ENCODE data around the gene ADRA2A. TPM values are rescaled to one million over a fixed set of nuclear protein-coding genes. Genes with fewer than 3 reads are reported as not detected.

Gene ADRA2A
- polyA plus RNA-seq, 3 donors = 3.9 to 99.6 (median 10.6) TPM

DNA sequence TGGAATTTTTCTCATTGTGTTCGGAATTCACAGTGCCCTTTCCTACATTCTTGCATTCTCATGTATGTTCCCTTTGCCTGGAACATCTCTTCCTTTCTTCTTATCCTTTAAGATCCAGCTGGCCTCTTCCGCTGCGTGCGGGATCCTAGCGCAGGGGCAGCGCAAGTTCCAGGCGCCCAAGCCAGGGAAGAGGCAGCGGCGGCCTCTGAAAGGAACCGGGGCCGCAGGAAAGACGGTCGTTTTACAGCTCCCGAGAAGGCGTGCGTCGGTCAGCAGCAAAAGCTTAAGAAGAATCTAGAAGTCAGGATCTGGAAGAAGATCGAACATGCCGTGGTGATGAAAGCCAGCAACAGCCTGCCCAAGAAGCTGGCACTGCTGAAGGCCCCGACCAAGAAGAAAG, 28.0 kb downstream of the ADRA2A start:
- no peak overlapping the region for H3K27ac ChIP-seq (ENCODE audit: low read depth, low read length)
- 95 to 97% (median 97%) methylated on average over 20 of the region's 20 CpGs for WGBS, 3 donors

GRCh38 chr10:111106081-111106480, 29.3 kb downstream of the ADRA2A start:
- no peak overlapping the region for H3K27ac ChIP-seq (ENCODE audit: low read depth, low read length)
- WGBS, 3 donors = 91 to 98% (median 94%) methylated on average over 8 of the region's 8 CpGs

DNA sequence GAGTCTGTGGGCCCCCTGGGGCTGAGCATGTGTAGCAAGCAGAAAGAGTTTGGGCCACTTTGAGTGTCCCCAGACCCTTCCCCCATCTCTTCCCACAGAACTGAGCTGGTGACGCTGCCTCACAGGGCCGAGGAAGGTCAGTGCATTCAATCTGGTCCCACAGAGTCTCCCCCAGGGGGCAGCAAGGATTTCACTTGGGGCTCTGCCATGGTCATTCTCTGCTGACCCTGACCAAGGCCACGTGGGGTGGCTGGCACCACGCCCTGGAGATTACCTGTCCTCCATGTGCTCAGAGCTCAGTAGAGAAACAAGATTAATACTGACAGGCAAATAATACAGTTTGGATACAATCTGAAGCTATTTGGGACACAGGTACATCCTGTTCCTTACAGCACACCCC, 30.2 kb downstream of the ADRA2A start:
- WGBS, 3 donors = 32 to 81% (median 80%) methylated on average over 4 of the region's 4 CpGs
- no peak overlapping the region for H3K27ac ChIP-seq (ENCODE audit: low read depth, low read length)

- 66 to 88% (median 84%) methylated on average over 4 of the region's 4 CpGs for WGBS, 3 donors
- no peak overlapping the region for H3K27ac ChIP-seq (ENCODE audit: low read depth, low read length)
Measured at GRCh38 chr10:111107846-111108245, 31.0 kb downstream of the ADRA2A start.

- WGBS, 3 donors = 93 to 94% (median 93%) methylated on average over 6 of the region's 6 CpGs
- H3K27ac ChIP-seq (ENCODE audit: low read depth, low read length) = no peak overlapping the region
Measured at GRCh38 chr10:111108441-111108840, 31.6 kb downstream of the ADRA2A start.

DNA sequence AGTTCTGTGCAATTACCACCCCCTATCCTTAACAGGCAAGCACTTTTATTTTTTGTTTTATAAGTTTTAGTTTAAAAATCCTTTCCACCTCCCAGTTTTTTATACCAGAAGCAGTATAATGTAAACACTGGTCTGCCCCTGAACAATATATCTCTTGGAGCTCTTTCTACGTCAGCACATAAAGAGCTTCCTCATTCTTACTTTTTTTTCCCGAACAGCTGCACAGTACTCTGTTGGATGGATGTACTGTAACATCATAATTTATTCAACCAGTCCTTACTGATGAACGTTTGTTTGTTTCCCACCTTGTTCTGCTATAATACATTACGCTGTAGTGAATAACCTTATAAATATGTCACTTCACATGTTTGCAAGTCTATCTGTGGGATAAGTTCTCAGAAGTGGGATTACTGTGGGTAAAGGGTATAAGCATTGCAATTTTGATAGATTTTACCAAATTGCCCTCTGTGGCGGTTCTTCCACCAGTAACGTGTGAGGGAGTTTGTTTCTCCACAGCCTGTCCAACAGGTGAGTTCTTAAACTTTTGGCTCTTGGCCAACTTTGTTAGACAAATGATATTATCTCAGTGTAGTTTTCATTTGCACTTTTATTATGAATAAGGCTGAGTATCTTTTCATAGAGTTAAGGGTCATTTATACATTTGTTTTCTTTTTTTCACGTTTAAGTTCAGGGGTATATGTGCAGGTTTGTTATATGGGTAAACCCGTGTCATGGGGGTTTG, 32.8 kb downstream of the ADRA2A start:
- WGBS, 3 donors = 44 to 59% (median 56%) methylated on average over 8 of the region's 8 CpGs
- no peak overlapping the region for H3K27ac ChIP-seq (ENCODE audit: low read depth, low read length)

GRCh38 chr10:111110771-111111170, 33.9 kb downstream of the ADRA2A start:
- H3K27ac ChIP-seq (ENCODE audit: low read depth, low read length) = no peak overlapping the region
- WGBS, 3 donors = 80 to 92% (median 89%) methylated on average over 3 of the region's 3 CpGs

GRCh38 chr10:111112333-111112732, 35.5 kb downstream of the ADRA2A start:
- 71 to 88% (median 79%) methylated on average over 1 of the region's 1 CpG for WGBS, 3 donors
- H3K27ac ChIP-seq (ENCODE audit: low read depth, low read length) = no peak overlapping the region

DNA sequence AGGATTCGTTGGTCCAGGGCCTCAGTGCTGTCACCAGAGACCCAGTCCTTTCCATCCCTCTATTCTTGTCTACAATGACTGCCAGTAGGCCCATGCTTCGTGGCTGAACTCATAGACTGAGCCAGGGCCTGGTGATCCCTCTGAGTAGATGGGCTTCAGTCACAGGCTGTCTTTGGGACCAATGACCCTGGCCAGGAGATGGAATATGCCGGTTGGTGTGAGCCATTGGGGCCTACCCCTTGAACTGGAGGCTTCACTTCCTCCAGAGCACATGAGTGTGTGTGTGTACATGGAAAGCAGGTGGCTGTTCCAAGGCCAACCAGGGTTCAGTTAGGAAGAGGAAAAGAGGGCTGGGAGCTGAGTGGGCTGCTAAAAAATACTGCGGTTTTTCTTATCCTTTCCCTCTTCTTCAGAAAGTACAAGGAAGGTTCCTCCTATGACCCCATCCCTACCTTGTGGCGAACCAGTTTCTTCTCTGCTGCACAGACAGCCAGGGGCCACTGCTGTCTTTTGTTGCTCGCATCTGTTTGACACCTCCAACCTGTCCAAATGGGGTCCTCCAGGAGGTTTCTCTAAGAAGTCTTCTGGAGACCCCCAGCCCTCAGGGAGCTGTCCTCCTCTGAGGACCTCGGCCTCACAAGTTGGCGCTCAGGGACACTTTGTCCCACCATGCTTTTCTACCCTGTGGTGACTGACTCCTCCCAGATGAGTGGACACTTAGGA, 36.6 kb downstream of the ADRA2A start:
- H3K27ac ChIP-seq (ENCODE audit: low read depth, low read length) = no peak overlapping the region
- WGBS, 3 donors = 93 to 97% (median 94%) methylated on average over 8 of the region's 8 CpGs

DNA sequence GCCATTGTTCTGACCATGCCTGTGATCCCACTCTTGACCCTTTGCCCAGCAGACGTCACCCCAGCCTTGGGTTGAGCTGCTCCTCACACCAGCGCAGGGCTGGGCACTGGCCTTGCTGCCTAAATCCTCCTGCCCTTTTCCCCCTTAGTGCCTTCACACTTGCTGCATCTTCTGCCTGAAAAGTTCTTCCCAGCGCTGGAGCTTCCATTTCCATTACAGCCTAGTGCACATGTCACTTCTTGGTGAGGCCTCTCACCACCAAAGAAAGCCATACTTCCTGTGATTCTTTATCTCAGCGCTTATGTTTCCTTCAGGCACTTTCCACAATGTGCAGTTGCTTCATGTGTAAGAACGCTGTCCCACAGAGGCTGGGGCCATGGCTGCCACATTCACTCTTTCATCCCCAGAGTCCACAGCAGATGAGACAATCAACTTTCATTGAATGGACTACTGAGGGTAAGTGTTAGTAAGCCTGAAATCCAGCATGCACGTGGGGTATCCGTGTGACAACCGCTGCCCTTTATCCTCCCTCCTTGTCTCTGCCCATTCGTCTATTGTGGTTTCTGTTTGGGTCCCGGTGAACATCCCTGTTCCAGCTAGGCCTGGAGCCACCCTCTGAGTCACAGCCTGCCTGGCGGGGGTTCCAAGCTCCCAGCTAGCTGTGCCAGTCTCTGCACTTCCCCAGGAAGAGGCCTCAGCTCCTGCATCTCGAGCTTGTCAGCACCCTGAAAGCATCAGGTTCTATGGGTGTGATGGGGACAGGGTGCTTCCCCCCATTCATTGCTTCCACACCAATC, 37.3 kb downstream of the ADRA2A start:
- WGBS, 3 donors = 53 to 78% (median 54%) methylated on average over 12 of the region's 12 CpGs
- no peak overlapping the region for H3K27ac ChIP-seq (ENCODE audit: low read depth, low read length)

- WGBS, 3 donors = 78 to 93% (median 82%) methylated on average over 12 of the region's 12 CpGs
- H3K27ac ChIP-seq (ENCODE audit: low read depth, low read length) = no peak overlapping the region
Measured at GRCh38 chr10:111114758-111115500, 38.1 kb downstream of the ADRA2A start.

- no peak overlapping the region for H3K27ac ChIP-seq (ENCODE audit: low read depth, low read length)
- 87 to 92% (median 89%) methylated on average over 7 to 9 of the region's 9 CpGs for WGBS, 3 donors
Measured at GRCh38 chr10:111116211-111116610, 39.4 kb downstream of the ADRA2A start.

DNA sequence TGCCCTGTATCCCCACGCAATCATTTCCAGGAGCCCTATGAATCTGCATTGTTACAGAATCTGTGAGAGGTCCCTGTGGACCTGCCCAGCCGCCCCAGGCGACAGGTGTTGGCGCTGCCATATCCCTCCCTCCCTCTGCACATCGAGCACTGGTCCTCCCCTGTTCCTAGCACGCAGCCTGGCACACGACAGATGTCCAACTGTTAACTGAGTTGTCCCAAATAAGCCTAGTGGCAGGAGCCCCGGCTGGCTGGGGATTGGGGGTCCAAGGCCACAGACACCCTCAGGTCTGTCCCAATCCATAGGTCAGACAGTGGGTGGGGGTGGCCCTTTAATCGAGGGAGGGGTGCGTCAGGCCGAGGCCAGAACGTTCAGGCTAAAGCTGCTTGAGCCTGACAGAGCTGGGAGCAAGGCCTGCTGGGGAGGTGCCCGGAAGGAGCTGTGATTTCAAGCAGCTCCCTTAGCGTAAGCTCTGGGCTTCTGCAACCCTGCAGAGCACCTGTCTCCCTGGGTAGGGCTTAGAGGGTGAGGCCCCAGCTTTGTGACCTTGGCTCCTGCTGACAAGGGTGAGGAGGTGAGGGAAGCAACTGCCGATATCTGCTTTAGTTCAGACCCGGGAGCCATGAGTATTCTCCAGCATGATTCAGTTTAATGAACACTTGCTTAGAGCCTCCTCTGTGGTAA, 40.1 kb downstream of the ADRA2A start:
- H3K27ac ChIP-seq (ENCODE audit: low read depth, low read length) = no peak overlapping the region
- 77 to 87% (median 86%) methylated on average over 16 of the region's 16 CpGs for WGBS, 3 donors

GRCh38 chr10:111117528-111118277, 40.9 kb downstream of the ADRA2A start:
- 79 to 89% (median 85%) methylated on average over 8 of the region's 8 CpGs for WGBS, 3 donors
- no peak overlapping the region for H3K27ac ChIP-seq (ENCODE audit: low read depth, low read length)

- H3K27ac ChIP-seq (ENCODE audit: low read depth, low read length) = no peak overlapping the region
- 85 to 86% (median 86%) methylated on average over 3 of the region's 3 CpGs for WGBS, 3 donors
Measured at GRCh38 chr10:111118758-111119157, 41.9 kb downstream of the ADRA2A start.

DNA sequence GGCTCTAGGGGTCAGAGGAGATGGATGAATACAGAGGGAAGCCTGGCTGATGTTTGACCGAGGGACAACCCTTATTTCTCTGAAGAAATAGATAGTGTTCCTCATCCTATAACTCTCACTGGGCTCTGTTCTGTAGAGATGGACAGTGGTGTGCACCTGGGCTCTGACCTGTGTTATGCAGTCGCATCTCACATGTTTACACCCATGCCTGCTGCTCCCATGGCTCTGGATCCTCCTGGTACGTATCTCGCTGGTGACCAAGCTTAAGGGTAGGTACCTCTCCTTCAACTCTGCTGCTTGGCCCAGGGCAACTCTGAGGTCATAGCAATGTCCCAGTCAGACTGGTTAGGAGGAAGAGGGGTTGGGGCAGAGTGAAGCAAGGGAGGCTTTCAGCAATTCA, 42.8 kb downstream of the ADRA2A start:
- 88 to 97% (median 93%) methylated on average over 4 of the region's 4 CpGs for WGBS, 3 donors
- H3K27ac ChIP-seq (ENCODE audit: low read depth, low read length) = no peak overlapping the region

- no peak overlapping the region for H3K27ac ChIP-seq (ENCODE audit: low read depth, low read length)
Measured at GRCh38 chr10:111122127-111122526, 45.3 kb downstream of the ADRA2A start.
